Colonic mucosa (tissue), 4 donors: ENCODE measurements around the gene MEGF10. TPM values are rescaled to one million over a fixed set of nuclear protein-coding genes. Genes with fewer than 3 reads are reported as not detected.

Experiments
- DNase-seq: peaks from one replicate; pipeline ENCODE4 v3.0.0-alpha.2; 2020
- H3K27ac ChIP-seq: fragments of 200-600 bp; one replicate; pipeline ENCODE4 v1.8.0; 2021
- H3K27me3 ChIP-seq: fragments of 200-600 bp; one replicate; pipeline ENCODE4 v1.8.0; 2021
- H3K36me3 ChIP-seq: fragments of 200-600 bp; one replicate; pipeline ENCODE4 v1.8.0; 2021
- H3K4me1 ChIP-seq: fragments of 200-600 bp; one replicate; pipeline ENCODE4 v1.8.0; 2021; ENCODE audit warnings: mild to moderate bottlenecking
- H3K4me3 ChIP-seq: fragments of 200-600 bp; one replicate; pipeline ENCODE4 v1.8.0; 2021
- H3K9ac ChIP-seq, 2 donors: one replicate each; pipeline ENCODE4 v1.7.0; 2013; ENCODE audit warnings: control low read depth in 2 of 2, low read depth in 2 of 2, low read length in 2 of 2
- H3K9me3 ChIP-seq: fragments of 200-600 bp; one replicate; pipeline ENCODE4 v1.8.0; 2021
- CTCF ChIP-seq: fragments of 200-600 bp; IDR thresholded peaks from one replicate; pipeline ENCODE4 v1.8.0; 2022; ENCODE audit warnings: antibody characterized with exemption, mild to moderate bottlenecking
- intact Hi-C: fragments of 100-400 bp; cut with DNase I; formaldehyde crosslinking; loops from one replicate; pipeline ENCODE4 v1.14.1; 2022
- total RNA-seq, 2 donors: library from RNA; stranded (reverse); fragmentation: NEBNext Ultra II Directional in 1 of 2; extraction: Animal tissue kit (Norgen Biotek cat#: 25700) in 1 of 2; gene quantifications; one replicate each; pipeline ENCODE4 v1.2.1, GENCODE V29; 2021
- donor health status: healthy.
- donor health status: DM: no; HTN: no; CAD: no.
- donor health status: DM: no; HTN: no; CAD: no.

MEGF10 gene
- total RNA-seq, 2 donors from 2014 or later, result 0.35 to 0.88 TPM

GRCh38 chr5:127426661-127427060 lies 136.1 kb downstream of the MEGF10 start:
- intact Hi-C loops, result no loop called here
- Histone ChIP-seq H3K27ac (no peak overlapping the region), H3K4me3 (no peak overlapping the region), H3K4me1 (no peaks in the 10 kb centered on the region), H3K36me3 (no peaks in the 10 kb centered on the region), H3K9ac (no peak overlapping the region), H3K9me3 (no peaks in the 10 kb centered on the region), H3K27me3 (no peaks in the 10 kb centered on the region)
- no peak for TF ChIP-seq CTCF
- DNase-seq, result no peak

- no peaks in the 10 kb centered on the region for H3K9me3 ChIP-seq
- no peak overlapping the region for H3K4me3 ChIP-seq
- no peak for DNase-seq
- no peak overlapping the region for H3K9ac ChIP-seq
- no peaks in the 10 kb centered on the region for H3K27me3 ChIP-seq
- no peaks in the 10 kb centered on the region for H3K36me3 ChIP-seq
- H3K4me1 ChIP-seq, result no peaks in the 10 kb centered on the region
- no peak overlapping the region for H3K27ac ChIP-seq
- intact Hi-C loops, result no loop called here
- no peak for TF ChIP-seq CTCF
These were observed 137.7 kb downstream of the MEGF10 start for GRCh38 chr5:127428276-127428675.

GRCh38 chr5:127428748-127429147 lies 138.2 kb downstream of the MEGF10 start:
- DNase-seq, result no peak
- H3K36me3 ChIP-seq, result no peaks in the 10 kb centered on the region
- TF ChIP-seq CTCF, result no peak
- intact Hi-C loops, result no loop called here
- H3K4me3 ChIP-seq, result no peak overlapping the region
- no peaks in the 10 kb centered on the region for H3K27me3 ChIP-seq
- no peak overlapping the region for H3K27ac ChIP-seq
- no peaks in the 10 kb centered on the region for H3K4me1 ChIP-seq
- no peaks in the 10 kb centered on the region for H3K9me3 ChIP-seq
- no peak overlapping the region for H3K9ac ChIP-seq

- H3K4me1 ChIP-seq, result no peaks in the 10 kb centered on the region
- no peaks in the 10 kb centered on the region for H3K27me3 ChIP-seq
- no peaks in the 10 kb centered on the region for H3K9me3 ChIP-seq
- no peak for TF ChIP-seq CTCF
- intact Hi-C loops, result no loop called here
- DNase-seq, result no peak
- no peaks in the 10 kb centered on the region for H3K36me3 ChIP-seq
- H3K27ac ChIP-seq, result no peak overlapping the region
- no peak overlapping the region for H3K9ac ChIP-seq
- H3K4me3 ChIP-seq, result no peak overlapping the region
These were observed 139.3 kb downstream of the MEGF10 start for GRCh38 chr5:127429928-127430327.

- Histone ChIP-seq H3K9ac (no peak overlapping the region), H3K9me3 (no peaks in the 10 kb centered on the region), H3K4me3 (no peak overlapping the region), H3K36me3 (no peaks in the 10 kb centered on the region), H3K27me3 (no peaks in the 10 kb centered on the region), H3K4me1 (no peaks in the 10 kb centered on the region), H3K27ac (no peak overlapping the region)
- no peak for TF ChIP-seq CTCF
- intact Hi-C loops, result no loop called here
- DNase-seq, result no peak
These were observed 140.0 kb downstream of the MEGF10 start for GRCh38 chr5:127430627-127431026.
